BJ (cell line): ENCODE measurements around the gene PHACTR1. TPM values are rescaled to one million over a fixed set of nuclear protein-coding genes. Genes with fewer than 3 reads are reported as not detected.

ENCODE experiments used
- CTCF ChIA-PET: fragments of 350-600 bp; formaldehyde crosslinking; extraction: SDS; loops from one replicate; lab custom pipeline; 2021; ENCODE audit warnings: antibody characterized with exemption, inconsistent platforms; lab: Yijun Ruan, JAX
- POLR2A ChIA-PET: fragments of 300-600 bp; sonication (Branson Sonifier 250); formaldehyde crosslinking; extraction: SDS; loops from one replicate; lab custom pipeline; 2021; ENCODE audit warnings: antibody characterized with exemption; lab: Charles Lee
- DNase-seq: peaks from one replicate; pipeline ENCODE4 v3.0.0-alpha.2; 2011; ENCODE audit warnings: low read depth
- H3K27me3 ChIP-seq: 2 replicates; pipeline ENCODE4 v1.6.0; 2011; ENCODE audit warnings: low read length; ENCODE audit not compliant: control insufficient read depth, insufficient read depth
- H3K36me3 ChIP-seq: 2 replicates; pipeline ENCODE4 v1.5.1; 2011; ENCODE audit warnings: low read length; ENCODE audit not compliant: control insufficient read depth, insufficient read depth
- H3K4me3 ChIP-seq: 2 replicates; pipeline ENCODE4 v1.5.1; 2011; ENCODE audit warnings: low read depth, mild to moderate bottlenecking, control low read depth, low read length
- polyA plus RNA-seq: library from polyadenylated mRNA; depleted of rRNA; stranded (reverse); fragments of >200 nt; gene quantifications from 2 replicates; pipeline ENCODE4 v1.2.3, GENCODE V29; 2011
- TF ChIP-seq, protein P1 (sequence below): IDR thresholded peaks from 2 replicates; pipeline ENCODE4 v1.5.1; 2011; ENCODE audit warnings: low read depth, mild to moderate bottlenecking, control low read depth, inconsistent platforms, low read length, moderate library complexity; ENCODE audit not compliant: insufficient read depth

PHACTR1 gene
- polyA plus RNA-seq, 1 experiment = 0.40 TPM

GRCh38 chr6:13249817-13250216, 533.2 kb downstream of the PHACTR1 start:
- TF ChIP-seq, protein P1, sequence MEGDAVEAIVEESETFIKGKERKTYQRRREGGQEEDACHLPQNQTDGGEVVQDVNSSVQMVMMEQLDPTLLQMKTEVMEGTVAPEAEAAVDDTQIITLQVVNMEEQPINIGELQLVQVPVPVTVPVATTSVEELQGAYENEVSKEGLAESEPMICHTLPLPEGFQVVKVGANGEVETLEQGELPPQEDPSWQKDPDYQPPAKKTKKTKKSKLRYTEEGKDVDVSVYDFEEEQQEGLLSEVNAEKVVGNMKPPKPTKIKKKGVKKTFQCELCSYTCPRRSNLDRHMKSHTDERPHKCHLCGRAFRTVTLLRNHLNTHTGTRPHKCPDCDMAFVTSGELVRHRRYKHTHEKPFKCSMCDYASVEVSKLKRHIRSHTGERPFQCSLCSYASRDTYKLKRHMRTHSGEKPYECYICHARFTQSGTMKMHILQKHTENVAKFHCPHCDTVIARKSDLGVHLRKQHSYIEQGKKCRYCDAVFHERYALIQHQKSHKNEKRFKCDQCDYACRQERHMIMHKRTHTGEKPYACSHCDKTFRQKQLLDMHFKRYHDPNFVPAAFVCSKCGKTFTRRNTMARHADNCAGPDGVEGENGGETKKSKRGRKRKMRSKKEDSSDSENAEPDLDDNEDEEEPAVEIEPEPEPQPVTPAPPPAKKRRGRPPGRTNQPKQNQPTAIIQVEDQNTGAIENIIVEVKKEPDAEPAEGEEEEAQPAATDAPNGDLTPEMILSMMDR = no peak
- POLR2A ChIA-PET = no interaction called here
- no peak overlapping the region for H3K4me3 ChIP-seq
- H3K27me3 ChIP-seq = no peaks in the 10 kb centered on the region
- CTCF ChIA-PET = interaction anchor here (0.9 kb wide), 1 partner anchor 11 kb away, joined by 3 read pairs; no protein-coding TSS in a partner anchor
- no peaks in the 10 kb centered on the region for H3K36me3 ChIP-seq
- no peak for DNase-seq

DNA sequence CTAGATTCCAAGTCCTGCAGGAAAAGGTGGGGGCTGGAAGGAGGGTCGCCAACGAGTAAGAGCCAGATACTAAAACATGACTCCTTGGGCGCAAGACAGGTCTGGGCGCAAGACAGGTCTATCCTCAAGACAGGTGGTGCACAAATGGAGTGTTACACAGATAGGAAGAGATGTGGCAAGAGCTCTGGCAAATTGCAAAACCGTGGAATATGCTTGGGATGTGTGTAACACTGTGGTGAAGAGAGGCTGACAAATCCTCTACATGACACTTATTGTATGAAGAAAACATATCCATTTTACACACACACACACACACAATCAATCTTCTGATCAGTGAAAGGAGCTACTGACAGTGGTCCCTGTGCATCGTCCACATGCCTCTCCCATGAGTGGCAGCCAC, 534.1 kb downstream of the PHACTR1 start:
- POLR2A ChIA-PET = no interaction called here
- TF ChIP-seq, protein P1 = no peak
- CTCF ChIA-PET = interaction anchor here (0.7 to 1.5 kb wide), 3 partner anchors 8 to 13 kb away, joined by 3 read pairs; no protein-coding TSS in a partner anchor

DNA sequence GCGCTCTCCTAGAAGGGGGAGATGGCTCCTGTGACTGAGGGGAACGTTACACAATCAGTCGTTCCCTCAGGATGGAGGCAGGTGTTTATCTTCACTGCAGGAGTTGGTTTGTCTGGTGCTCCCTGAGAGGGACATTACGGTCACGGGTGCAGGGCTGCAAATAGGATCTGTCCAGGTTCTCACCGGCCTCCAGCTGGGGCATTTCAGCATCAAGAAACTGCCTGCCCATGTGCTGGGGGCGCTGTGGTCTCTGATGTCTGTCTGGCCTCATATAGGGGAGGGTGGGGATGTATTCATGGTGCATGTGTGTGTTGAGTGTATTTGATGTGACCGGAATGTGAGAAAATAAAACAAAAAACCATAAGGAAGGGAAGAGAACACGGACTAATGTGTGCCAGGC, 534.7 kb downstream of the PHACTR1 start:
- no peak overlapping the region for H3K4me3 ChIP-seq
- no peaks in the 10 kb centered on the region for H3K36me3 ChIP-seq
- ChIA-PET CTCF (interaction anchor here (1.0 to 1.5 kb wide), 2 partner anchors 9 to 79 kb away, joined by 3 read pairs; no protein-coding TSS in a partner anchor), POLR2A (no interaction called here)
- TF ChIP-seq, protein P1 = no peak
- H3K27me3 ChIP-seq = no peaks in the 10 kb centered on the region
- DNase-seq = no peak

More for the DNA sequence above, 534.1 kb downstream of the PHACTR1 start:
- Histone ChIP-seq H3K36me3 (no peaks in the 10 kb centered on the region), H3K4me3 (no peak overlapping the region), H3K27me3 (no peaks in the 10 kb centered on the region)
- DNase-seq = no peak

DNA sequence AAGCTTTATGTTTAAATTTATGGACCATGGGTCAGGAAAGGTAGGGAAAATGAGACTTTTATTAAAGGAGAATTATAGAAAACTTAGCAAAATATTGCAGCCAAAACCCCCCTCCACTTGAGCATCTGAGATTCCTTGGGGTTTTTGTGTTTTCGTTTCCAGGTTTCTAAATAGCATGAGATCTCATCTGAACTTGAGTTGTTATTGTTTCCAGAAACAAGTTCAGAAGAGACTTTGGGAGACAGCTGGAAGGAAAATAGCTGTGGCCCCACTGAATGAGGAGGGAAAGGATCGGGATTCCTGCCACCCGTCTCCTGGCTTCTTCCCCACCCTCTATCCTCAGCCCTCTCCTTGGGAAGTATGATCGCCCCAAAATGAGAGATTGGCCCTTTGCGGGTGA, 536.2 kb downstream of the PHACTR1 start:
- H3K4me3 ChIP-seq = no peak overlapping the region
- H3K36me3 ChIP-seq = no peaks in the 10 kb centered on the region
- CTCF ChIA-PET = no interaction called here
- TF ChIP-seq, protein P1 = no peak
- DNase-seq = no peak
- POLR2A ChIA-PET = no interaction called here
- no peaks in the 10 kb centered on the region for H3K27me3 ChIP-seq

GRCh38 chr6:13253272-13253671, 536.7 kb downstream of the PHACTR1 start:
- CTCF ChIA-PET = no interaction called here
- Histone ChIP-seq H3K36me3 (no peaks in the 10 kb centered on the region), H3K4me3 (no peak overlapping the region), H3K27me3 (no peaks in the 10 kb centered on the region)
- no peak for DNase-seq
- TF ChIP-seq, protein P1 = no peak
- POLR2A ChIA-PET = no interaction called here
